H1 (cell line): ENCODE results near the gene RAB3IL1. TPM values are rescaled to one million over a fixed set of nuclear protein-coding genes. Genes with fewer than 3 reads are reported as not detected.
A peak's percentile ranks its signal among the peaks of the same experiment; 100 is the strongest.

Source experiments
- CTCF ChIA-PET: fragments of 300-600 bp; sonication (Branson Sonifier 250); formaldehyde crosslinking; loops from one replicate; lab custom pipeline; 2021; ENCODE audit not compliant: partially characterized antibody; lab: Charles Lee
- POLR2A ChIA-PET: fragments of 300-600 bp; sonication (Branson Sonifier 250); formaldehyde crosslinking; loops from one replicate; lab custom pipeline; 2021; ENCODE audit warnings: inconsistent platforms; ENCODE audit not compliant: partially characterized antibody; lab: Charles Lee
- DNase-seq, 2 experiments: peaks; one replicate each; pipeline versions ENCODE4 v3.0.0 to v3.0.0-alpha.2; 2010 to 2022; ENCODE audit warnings: low spot score in 2 of 2, low read depth in 1 of 2, mixed read lengths in 1 of 2
- FAIRE-seq: peaks from 2 replicates; lab custom pipeline; 2011; peaks lifted over from hg19 to GRCh38; lab: Jason Lieb, UNC
- H2AFZ ChIP-seq: 2 replicates; pipeline ENCODE4 v1.8.1; 2012; ENCODE audit warnings: low read length, inconsistent platforms
- H2AK5ac ChIP-seq: 2 replicates; pipeline ENCODE4 v1.6.1; 2013; ENCODE audit warnings: low read depth, low read length
- H2BK120ac ChIP-seq: replicated peaks from 2 replicates; pipeline ENCODE3; 2013; ENCODE audit warnings: low read depth, low read length, inconsistent platforms
- H2BK12ac ChIP-seq: 2 replicates; pipeline ENCODE4 v1.6.1; 2013; ENCODE audit warnings: low read depth, low read length
- H2BK15ac ChIP-seq: 2 replicates; pipeline ENCODE4 v1.6.1; 2013; ENCODE audit warnings: low read length
- H2BK20ac ChIP-seq: 2 replicates; pipeline ENCODE4 v1.6.1; 2013; ENCODE audit warnings: low read length
- H2BK5ac ChIP-seq: 2 replicates; pipeline ENCODE4 v1.6.1; 2013; ENCODE audit warnings: low read depth, low read length
- H3K14ac ChIP-seq: 2 replicates; pipeline ENCODE4 v1.6.1; 2013; ENCODE audit warnings: inconsistent platforms; ENCODE audit not compliant: insufficient read length
- H3K18ac ChIP-seq: 2 replicates; pipeline ENCODE4 v1.6.1; 2013; ENCODE audit warnings: low read length; ENCODE audit errors: extremely low read depth
- H3K23ac ChIP-seq: 2 replicates; pipeline ENCODE4 v1.6.1; 2013; ENCODE audit warnings: inconsistent platforms; ENCODE audit not compliant: insufficient read length
- H3K23me2 ChIP-seq: 2 replicates; pipeline ENCODE4 v1.6.1; 2013; ENCODE audit warnings: low read depth, low read length
- H3K27ac ChIP-seq: 2 replicates; pipeline ENCODE4 v1.6.1; 2011; ENCODE audit warnings: low read depth, low read length, inconsistent platforms
- H3K27me3 ChIP-seq, 4 experiments: replicated peaks in 1 of 4; 1 replicate in 1 of 4; 2 replicates in 3 of 4; pipeline versions ENCODE4 v1.6.1 to v1.8.1; 2011 to 2013; ENCODE audit warnings: low read length in 3 of 4, mild to moderate bottlenecking in 3 of 4, inconsistent platforms in 2 of 4, mixed read lengths in 2 of 4, moderate library complexity in 1 of 4; ENCODE audit not compliant: control insufficient read depth in 3 of 4, insufficient read depth in 3 of 4; ENCODE audit errors: extremely low read depth in 1 of 4
- H3K36me3 ChIP-seq, 4 experiments: 2 replicates each; pipeline versions ENCODE4 v1.6.1 to v1.8.1; 2011 to 2013; ENCODE audit warnings: mild to moderate bottlenecking in 4 of 4, low read length in 3 of 4, moderate library complexity in 2 of 4, control low read depth in 1 of 4, inconsistent platforms in 1 of 4; ENCODE audit not compliant: insufficient read depth in 4 of 4, control insufficient read depth in 2 of 4
- H3K4ac ChIP-seq: replicated peaks from 2 replicates; pipeline ENCODE3; 2013; ENCODE audit warnings: low read length, low read depth, mixed read lengths, inconsistent platforms; ENCODE audit not compliant: insufficient read length
- H3K4me1 ChIP-seq, 4 experiments: replicated peaks in 1 of 4; 1 replicate in 1 of 4; 2 replicates in 3 of 4; pipeline versions ENCODE4 v1.6.1 to v1.8.1; 2011 to 2013; ENCODE audit warnings: low read length in 3 of 4, inconsistent platforms in 2 of 4, mixed read lengths in 1 of 4; ENCODE audit not compliant: insufficient read depth in 4 of 4, control insufficient read depth in 3 of 4
- H3K4me2 ChIP-seq, 2 experiments: 2 replicates each; pipeline versions ENCODE4 v1.6.1 to v1.8.1; 2011 to 2013; ENCODE audit warnings: low read depth in 2 of 2, low read length in 2 of 2, control low read depth in 1 of 2, inconsistent platforms in 1 of 2, mild to moderate bottlenecking in 1 of 2; ENCODE audit not compliant: insufficient read depth in 1 of 2
- H3K4me3 ChIP-seq, 4 experiments: fragments of 200-600, 300-600 bp in 1 of 4; sonication (generic), shearing (Covaris generic), sonication (Bioruptor Twin) in 1 of 4; 2 replicates each; pipeline versions ENCODE4 v1.5.1 to v1.8.1; 2011 to 2016; ENCODE audit warnings: low read length in 4 of 4, low read depth in 3 of 4, control low read depth in 2 of 4, inconsistent platforms in 2 of 4, mild to moderate bottlenecking in 2 of 4, mixed read lengths in 1 of 4, moderate library complexity in 1 of 4; ENCODE audit not compliant: insufficient read depth in 2 of 4; ENCODE audit errors: extremely low read depth in 1 of 4
- H3K56ac ChIP-seq: replicated peaks from 2 replicates; pipeline ENCODE3; 2013; ENCODE audit warnings: low read depth, mild to moderate bottlenecking, mixed read lengths, low read length, inconsistent platforms; ENCODE audit not compliant: insufficient read length
- H3K79me1 ChIP-seq: 2 replicates; pipeline ENCODE4 v1.6.1; 2013; ENCODE audit warnings: low read depth, low read length, control low read depth
- H3K79me2 ChIP-seq, 2 experiments: 2 replicates each; pipeline versions ENCODE4 v1.6.1 to v1.8.1; 2012 to 2013; ENCODE audit warnings: low read length in 2 of 2, mild to moderate bottlenecking in 2 of 2, inconsistent platforms in 1 of 2; ENCODE audit not compliant: insufficient read depth in 2 of 2, control insufficient read depth in 1 of 2
- H3K9ac ChIP-seq, 4 experiments: replicated peaks in 1 of 4; 1 replicate in 1 of 4; 2 replicates in 3 of 4; pipeline versions ENCODE4 v1.6.1 to v1.8.1; 2011 to 2013; ENCODE audit warnings: low read depth in 3 of 4, low read length in 3 of 4, control low read depth in 2 of 4, mild to moderate bottlenecking in 2 of 4, moderate library complexity in 2 of 4, inconsistent platforms in 1 of 4; ENCODE audit errors: extremely low read depth in 1 of 4
- H3K9me3 ChIP-seq, 2 experiments: 2 replicates each; pipeline versions ENCODE4 v1.6.1 to v1.8.1; 2012 to 2013; ENCODE audit warnings: mild to moderate bottlenecking in 2 of 2, moderate library complexity in 2 of 2, control low read depth in 1 of 2, inconsistent platforms in 1 of 2, low read depth in 1 of 2, low read length in 1 of 2, mixed read lengths in 1 of 2; ENCODE audit not compliant: insufficient read depth in 2 of 2
- H4K20me1 ChIP-seq, 2 experiments: replicated peaks in 1 of 2; 2 replicates each; pipeline versions ENCODE3 to v1.8.1; 2011 to 2013; ENCODE audit warnings: inconsistent platforms in 2 of 2, low read length in 2 of 2, mild to moderate bottlenecking in 1 of 2; ENCODE audit not compliant: insufficient read depth in 2 of 2, control insufficient read depth in 1 of 2
- H4K5ac ChIP-seq: 2 replicates; pipeline ENCODE4 v1.6.1; 2013; ENCODE audit warnings: low read length, low read depth, mixed read lengths, inconsistent platforms; ENCODE audit not compliant: insufficient read length
- H4K8ac ChIP-seq: 2 replicates; pipeline ENCODE4 v1.8.0; 2013; ENCODE audit warnings: mild to moderate bottlenecking, moderate library complexity, low read length, inconsistent platforms; ENCODE audit not compliant: insufficient read depth; ENCODE audit errors: extremely low read depth
- H4K91ac ChIP-seq: replicated peaks from 2 replicates; pipeline ENCODE3; 2013; ENCODE audit warnings: low read length, mixed read lengths, inconsistent platforms; ENCODE audit not compliant: insufficient read length
- ASH2L ChIP-seq: fragments of 200-600, 300-600 bp; sonication (generic); IDR thresholded peaks from one replicate; pipeline ENCODE4 v1.7.1; 2017; ENCODE audit warnings: low read length
- BCL11A ChIP-seq, 2 experiments: IDR thresholded peaks; one replicate each; pipeline ENCODE4 v1.6.1; 2011; ENCODE audit warnings: low read depth in 2 of 2, low read length in 2 of 2, mild to moderate bottlenecking in 2 of 2
- CBX5 ChIP-seq: fragments of 300-800, 300-1000 bp; sonication (generic); IDR thresholded peaks from 2 replicates; pipeline ENCODE4 v1.7.1; 2016; ENCODE audit warnings: antibody characterized with exemption, low read length, low read depth
- EP300 ChIP-seq, 2 experiments: IDR thresholded peaks; 1 replicate in 1 of 2; 2 replicates in 1 of 2; pipeline ENCODE4 v1.6.1; 2011 to 2012; ENCODE audit warnings: low read depth in 2 of 2, low read length in 2 of 2, mild to moderate bottlenecking in 2 of 2, borderline replicate concordance in 1 of 2, inconsistent platforms in 1 of 2, moderate library complexity in 1 of 2
- HDAC6 ChIP-seq: IDR thresholded peaks from one replicate; pipeline ENCODE4 v1.7.1; 2012; ENCODE audit warnings: low read depth, mild to moderate bottlenecking, inconsistent platforms, low read length, moderate library complexity
- KDM1A ChIP-seq: fragments of 200-600, 300-600 bp; sonication (generic); IDR thresholded peaks from 2 replicates; pipeline ENCODE4 v1.7.1; 2016; ENCODE audit warnings: mild to moderate bottlenecking, low read length, borderline replicate concordance
- PHF8 ChIP-seq: fragments of 200-600 bp; sonication (generic); conservative IDR thresholded peaks from 2 replicates; pipeline ENCODE4 v1.7.1; 2012; ENCODE audit warnings: low read depth, mild to moderate bottlenecking, inconsistent platforms, low read length, moderate library complexity
- SIN3A ChIP-seq, 2 experiments: IDR thresholded peaks in 1 of 2; conservative IDR thresholded peaks in 1 of 2; 2 replicates each; pipeline ENCODE4 v1.6.1; 2011 to 2012; ENCODE audit warnings: low read length in 2 of 2, improper control_type of control experiment in 1 of 2, low read depth in 1 of 2, mild to moderate bottlenecking in 1 of 2
- SIX5 ChIP-seq: IDR thresholded peaks from 2 replicates; pipeline ENCODE4 v1.6.1; 2011; ENCODE audit warnings: mild to moderate bottlenecking, low read depth, low read length
- SP2 ChIP-seq: IDR thresholded peaks from 2 replicates; pipeline ENCODE4 v1.6.1; 2012; ENCODE audit warnings: mild to moderate bottlenecking, low read length, inconsistent platforms
- SP4 ChIP-seq: IDR thresholded peaks from 2 replicates; pipeline ENCODE4 v1.6.1; 2012; ENCODE audit warnings: low read length, inconsistent platforms
- WGBS, 2 experiments: shearing (Covaris generic) in 1 of 2; methylation state at CpG; one replicate each; pipeline versions ENCODE4 v1.1.6 to v1.1.7; 2013 to 2015; ENCODE audit warnings: low lambda C conversion rate in 2 of 2, mixed read lengths in 2 of 2, inconsistent platforms in 1 of 2, low coverage in 1 of 2, missing lambda C conversion rate in 1 of 2; ENCODE audit not compliant: insufficient replicate concordance in 2 of 2, insufficient coverage in 1 of 2, insufficient read length in 1 of 2; ENCODE audit errors: extremely low coverage in 1 of 2, missing lambda C conversion rate in 1 of 2; 5-methylcytosine and 5-hydroxymethylcytosine counted together
- polyA plus RNA-seq, 7 experiments: library from polyadenylated mRNA; depleted of rRNA in 3 of 7; stranded (reverse) in 5 of 7; unstranded in 2 of 7; fragments of >200 nt in 5 of 7; fragments of 200-250 nt in 2 of 7; gene quantifications; 1 replicate in 5 of 7; 2 replicates in 1 of 7; 4 replicates in 1 of 7; pipeline versions ENCODE4 v1.2.1 to v1.2.3, GENCODE V29; 2011 to 2013; ENCODE audit warnings: missing spikeins in 2 of 7, mixed read lengths in 2 of 7
- total RNA-seq: library from RNA; stranded (reverse); fragmentation: NEBNext Ultra II Directional; extraction: Animal tissue kit (Norgen Biotek cat#: 25700); gene quantifications from 2 replicates; pipeline ENCODE4 v1.2.1, GENCODE V29; 2021
- TF ChIP-seq, protein P1 (sequence below): IDR thresholded peaks from 2 replicates; pipeline ENCODE4 v1.6.1; 2012; ENCODE audit warnings: low read length, inconsistent platforms

Gene RAB3IL1
- total and polyA plus RNA-seq, 2 of the 8 experiments (the other 6 are each of a cell fraction or from before 2014, with no cell fraction given), result 6.8 to 7.9 TPM

DNA sequence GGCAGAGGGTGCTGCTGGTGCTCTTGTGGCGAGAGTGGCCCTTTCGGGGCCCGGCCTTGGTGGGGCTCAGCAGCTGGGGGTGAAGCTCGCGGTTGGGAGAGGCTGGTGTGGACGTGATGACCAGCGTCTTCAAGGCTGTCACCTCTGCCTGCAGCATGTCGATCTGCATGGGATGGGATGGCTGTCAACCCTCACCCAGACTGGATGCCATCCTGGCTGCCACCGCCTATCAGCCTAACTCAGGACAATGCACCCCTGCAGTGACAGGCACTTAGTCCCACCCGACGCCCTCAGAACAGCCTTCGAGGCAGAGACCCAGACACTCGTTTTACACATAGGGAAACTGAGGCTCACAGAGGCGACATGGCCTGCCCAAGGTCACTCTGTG is 10.8 kb downstream of the RAB3IL1 start:
- H3K23ac ChIP-seq, result no peak overlapping the region
- H3K79me2 ChIP-seq, result no peaks in the 10 kb centered on the region
- H3K27me3 ChIP-seq, result no peaks in the 10 kb centered on the region
- FAIRE-seq (no peak), DNase-seq (no peak)
- H3K9me3 ChIP-seq, result no peaks in the 10 kb centered on the region
- ChIA-PET CTCF (interaction anchor here (1.2 to 17.1 kb wide), 8 partner anchors 6 to 201 kb away, joined by 3 to 225 read pairs (median 126); partner anchors contain the start of genes BEST1 and RAB3IL1), POLR2A (interaction anchor here (2.6 to 15.5 kb wide), 2 partner anchors 42 to 61 kb away, joined by 16 to 137 read pairs; partner anchors contain the start of genes BEST1 and FTH1)
- no peak overlapping the region for H3K27ac ChIP-seq
- no peak overlapping the region for H3K4ac ChIP-seq
- H3K56ac ChIP-seq, result no peak overlapping the region
- H3K4me2 ChIP-seq, result no peak overlapping the region
- no peak overlapping the region for H3K18ac ChIP-seq
- H3K4me1 ChIP-seq, result peaks cover 0 to 31% (median 19%) of the 10 kb centered on the region in 4 experiments; a peak in 6 of 7 replicates
- no peak overlapping the region for H4K8ac ChIP-seq
- no peaks in the 10 kb centered on the region for H3K36me3 ChIP-seq
- H2BK5ac ChIP-seq, result peak overlapping the region; percentile 26; the same call in 1 of the 2 replicates
- WGBS, 2 experiments, result 88% methylated on average over 12 of the region's 14 CpGs; no CpG with 5 or more reads in 1 of the 2 experiments
- H2AK5ac ChIP-seq, result no peak overlapping the region
- no peak overlapping the region for H2BK15ac ChIP-seq
- no peak overlapping the region for H2BK120ac ChIP-seq
- no peak overlapping the region for H3K9ac ChIP-seq
- H2BK20ac ChIP-seq, result no peak overlapping the region
- no peaks in the 10 kb centered on the region for H4K20me1 ChIP-seq
- no peak overlapping the region for H2AFZ ChIP-seq
- H2BK12ac ChIP-seq, result no peak overlapping the region
- H3K14ac ChIP-seq, result no peak overlapping the region
- H3K79me1 ChIP-seq, result no peaks in the 10 kb centered on the region
- H3K4me3 ChIP-seq, result no peak overlapping the region
- H3K23me2 ChIP-seq, result no peaks in the 10 kb centered on the region
- no peak overlapping the region for H4K5ac ChIP-seq
- no peak overlapping the region for H4K91ac ChIP-seq
- TF ChIP-seq SP2, result no peak
- no peak for TF ChIP-seq BCL11A (IDR thresholded peaks at IDR 0.05; ENCODE audit: low read depth in 2 of 2, low read length in 2 of 2)
- TF ChIP-seq EP300 (IDR thresholded peaks at IDR 0.05; ENCODE audit: borderline replicate concordance in 1 of 2, low read depth in 2 of 2, low read length in 2 of 2), result no peak
- TF ChIP-seq SIN3A (conservative IDR thresholded peaks at IDR 0.05 in 1 of 2, IDR thresholded peaks at IDR 0.05 in 1 of 2; ENCODE audit: low read depth in 1 of 2, low read length in 2 of 2), result no peak
- TF ChIP-seq HDAC6, result no peak
- no peak for TF ChIP-seq SP4
- TF ChIP-seq ASH2L, result no peak
- no peak for TF ChIP-seq CBX5
- TF ChIP-seq PHF8, result no peak
- TF ChIP-seq, protein P1, sequence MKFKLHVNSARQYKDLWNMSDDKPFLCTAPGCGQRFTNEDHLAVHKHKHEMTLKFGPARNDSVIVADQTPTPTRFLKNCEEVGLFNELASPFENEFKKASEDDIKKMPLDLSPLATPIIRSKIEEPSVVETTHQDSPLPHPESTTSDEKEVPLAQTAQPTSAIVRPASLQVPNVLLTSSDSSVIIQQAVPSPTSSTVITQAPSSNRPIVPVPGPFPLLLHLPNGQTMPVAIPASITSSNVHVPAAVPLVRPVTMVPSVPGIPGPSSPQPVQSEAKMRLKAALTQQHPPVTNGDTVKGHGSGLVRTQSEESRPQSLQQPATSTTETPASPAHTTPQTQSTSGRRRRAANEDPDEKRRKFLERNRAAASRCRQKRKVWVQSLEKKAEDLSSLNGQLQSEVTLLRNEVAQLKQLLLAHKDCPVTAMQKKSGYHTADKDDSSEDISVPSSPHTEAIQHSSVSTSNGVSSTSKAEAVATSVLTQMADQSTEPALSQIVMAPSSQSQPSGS, result no peak
- TF ChIP-seq SIX5, result no peak
- TF ChIP-seq KDM1A, result no peak
